ENCODE results near the gene C1QTNF1. TPM values are rescaled to one million over a fixed set of nuclear protein-coding genes. Genes with fewer than 3 reads are reported as not detected.

Gene C1QTNF1
- total and polyA plus RNA-seq, 9 of the 15 experiments (the other 6 are each of a cell fraction or from before 2014, with no cell fraction given) = 0.09 TPM; not detected in 8

DNA sequence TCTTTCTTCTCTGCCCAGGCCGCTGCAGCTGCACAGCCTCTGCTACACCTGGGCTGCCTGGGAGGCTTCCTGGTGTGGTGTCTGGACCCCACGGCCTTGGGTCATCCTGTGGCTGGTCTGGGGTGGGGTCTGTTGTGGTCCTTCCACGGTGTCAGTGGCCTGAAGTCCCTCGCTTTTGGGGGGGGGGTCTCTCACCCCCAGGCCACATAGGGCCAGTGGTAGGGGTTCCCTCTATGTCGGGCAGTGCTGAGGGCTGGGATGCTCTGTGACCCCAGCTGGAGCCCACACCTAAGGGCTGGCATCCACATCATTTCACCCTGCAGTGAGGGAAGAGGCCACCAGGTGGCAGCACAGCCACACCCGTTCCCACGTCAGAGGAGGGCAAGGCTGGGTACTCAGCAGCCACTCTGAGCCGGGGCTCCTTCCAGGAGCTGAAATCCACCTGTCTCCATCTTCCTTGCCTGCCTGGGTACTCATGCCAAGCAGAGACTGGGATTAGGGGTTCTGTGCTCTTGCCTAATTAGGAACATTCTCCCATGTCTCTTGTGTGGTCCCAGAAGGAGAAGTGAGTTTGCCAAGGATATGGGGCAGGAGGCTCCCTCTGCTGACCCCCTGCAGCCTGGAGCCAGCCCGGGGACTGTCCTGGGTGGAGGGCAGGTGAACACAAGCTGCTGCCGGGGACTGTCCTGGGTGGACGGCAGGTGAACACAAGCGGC is 63.6 kb downstream of the C1QTNF1 start (continued):
- TF ChIP-seq, protein P1, sequence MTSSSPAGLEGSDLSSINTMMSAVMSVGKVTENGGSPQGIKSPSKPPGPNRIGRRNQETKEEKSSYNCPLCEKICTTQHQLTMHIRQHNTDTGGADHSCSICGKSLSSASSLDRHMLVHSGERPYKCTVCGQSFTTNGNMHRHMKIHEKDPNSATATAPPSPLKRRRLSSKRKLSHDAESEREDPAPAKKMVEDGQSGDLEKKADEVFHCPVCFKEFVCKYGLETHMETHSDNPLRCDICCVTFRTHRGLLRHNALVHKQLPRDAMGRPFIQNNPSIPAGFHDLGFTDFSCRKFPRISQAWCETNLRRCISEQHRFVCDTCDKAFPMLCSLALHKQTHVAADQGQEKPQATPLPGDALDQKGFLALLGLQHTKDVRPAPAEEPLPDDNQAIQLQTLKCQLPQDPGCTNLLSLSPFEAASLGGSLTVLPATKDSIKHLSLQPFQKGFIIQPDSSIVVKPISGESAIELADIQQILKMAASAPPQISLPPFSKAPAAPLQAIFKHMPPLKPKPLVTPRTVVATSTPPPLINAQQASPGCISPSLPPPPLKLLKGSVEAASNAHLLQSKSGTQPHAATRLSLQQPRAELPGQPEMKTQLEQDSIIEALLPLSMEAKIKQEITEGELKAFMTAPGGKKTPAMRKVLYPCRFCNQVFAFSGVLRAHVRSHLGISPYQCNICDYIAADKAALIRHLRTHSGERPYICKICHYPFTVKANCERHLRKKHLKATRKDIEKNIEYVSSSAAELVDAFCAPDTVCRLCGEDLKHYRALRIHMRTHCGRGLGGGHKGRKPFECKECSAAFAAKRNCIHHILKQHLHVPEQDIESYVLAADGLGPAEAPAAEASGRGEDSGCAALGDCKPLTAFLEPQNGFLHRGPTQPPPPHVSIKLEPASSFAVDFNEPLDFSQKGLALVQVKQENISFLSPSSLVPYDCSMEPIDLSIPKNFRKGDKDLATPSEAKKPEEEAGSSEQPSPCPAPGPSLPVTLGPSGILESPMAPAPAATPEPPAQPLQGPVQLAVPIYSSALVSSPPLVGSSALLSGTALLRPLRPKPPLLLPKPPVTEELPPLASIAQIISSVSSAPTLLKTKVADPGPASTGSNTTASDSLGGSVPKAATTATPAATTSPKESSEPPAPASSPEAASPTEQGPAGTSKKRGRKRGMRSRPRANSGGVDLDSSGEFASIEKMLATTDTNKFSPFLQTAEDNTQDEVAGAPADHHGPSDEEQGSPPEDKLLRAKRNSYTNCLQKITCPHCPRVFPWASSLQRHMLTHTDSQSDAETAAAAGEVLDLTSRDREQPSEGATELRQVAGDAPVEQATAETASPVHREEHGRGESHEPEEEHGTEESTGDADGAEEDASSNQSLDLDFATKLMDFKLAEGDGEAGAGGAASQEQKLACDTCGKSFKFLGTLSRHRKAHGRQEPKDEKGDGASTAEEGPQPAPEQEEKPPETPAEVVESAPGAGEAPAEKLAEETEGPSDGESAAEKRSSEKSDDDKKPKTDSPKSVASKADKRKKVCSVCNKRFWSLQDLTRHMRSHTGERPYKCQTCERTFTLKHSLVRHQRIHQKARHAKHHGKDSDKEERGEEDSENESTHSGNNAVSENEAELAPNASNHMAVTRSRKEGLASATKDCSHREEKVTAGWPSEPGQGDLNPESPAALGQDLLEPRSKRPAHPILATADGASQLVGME (CRISPR knock-in tag; IDR thresholded peaks at IDR 0.05) = no peak
- TF ChIP-seq SMC3 (conservative IDR thresholded peaks at IDR 0.05; ENCODE audit: insufficient read depth, low read depth, low read length) = peak; percentile 81
- no peak for TF ChIP-seq RBM17 (IDR thresholded peaks at IDR 0.05; ENCODE audit: borderline replicate concordance, low read depth, low read length)
- no peak for TF ChIP-seq CREB1 (IDR thresholded peaks at IDR 0.05)
- TF ChIP-seq CREB1 (CRISPR knock-in tag; IDR thresholded peaks at IDR 0.05) = no peak
- TF ChIP-seq, protein P2, sequence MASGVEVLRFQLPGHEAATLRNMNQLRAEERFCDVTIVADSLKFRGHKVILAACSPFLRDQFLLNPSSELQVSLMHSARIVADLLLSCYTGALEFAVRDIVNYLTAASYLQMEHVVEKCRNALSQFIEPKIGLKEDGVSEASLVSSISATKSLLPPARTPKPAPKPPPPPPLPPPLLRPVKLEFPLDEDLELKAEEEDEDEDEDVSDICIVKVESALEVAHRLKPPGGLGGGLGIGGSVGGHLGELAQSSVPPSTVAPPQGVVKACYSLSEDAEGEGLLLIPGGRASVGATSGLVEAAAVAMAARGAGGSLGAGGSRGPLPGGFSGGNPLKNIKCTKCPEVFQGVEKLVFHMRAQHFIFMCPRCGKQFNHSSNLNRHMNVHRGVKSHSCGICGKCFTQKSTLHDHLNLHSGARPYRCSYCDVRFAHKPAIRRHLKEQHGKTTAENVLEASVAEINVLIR (CRISPR knock-in tag; IDR thresholded peaks at IDR 0.05) = no peak
- TF ChIP-seq ATF1 (CRISPR knock-in tag; IDR thresholded peaks at IDR 0.05) = no peak
- TF ChIP-seq ATF1 (tag; IDR thresholded peaks at IDR 0.05) = peak; percentile 55
- no peak for TF ChIP-seq SMARCA5 (IDR thresholded peaks at IDR 0.05)
- peak; percentile 83 for TF ChIP-seq CREM (IDR thresholded peaks at IDR 0.05; ENCODE audit: low read depth)
- TF ChIP-seq RCOR1 (IDR thresholded peaks at IDR 0.05; ENCODE audit: borderline replicate concordance in 1 of 2, low read depth in 2 of 2, low read length in 2 of 2) = peak in 1 of 2 experiments; percentile 41; a peak in 1 of 4 replicates
- peak; percentile 43 for TF ChIP-seq STAG1 (CRISPR knock-in tag; IDR thresholded peaks at IDR 0.05; ENCODE audit: borderline replicate concordance)
- TF ChIP-seq NELFE (IDR thresholded peaks at IDR 0.05; ENCODE audit: insufficient read depth, insufficient read length) = no peak
- 0 out of 2 replicates have a peak, but pooled peaks have one; percentile 53 for TF ChIP-seq POLR2G (IDR thresholded peaks at IDR 0.05; ENCODE audit: low read depth, low read length)
- no peak for TF ChIP-seq MTF1 (CRISPR knock-in tag; IDR thresholded peaks at IDR 0.05; ENCODE audit: borderline replicate concordance)
- TF ChIP-seq, protein P3, sequence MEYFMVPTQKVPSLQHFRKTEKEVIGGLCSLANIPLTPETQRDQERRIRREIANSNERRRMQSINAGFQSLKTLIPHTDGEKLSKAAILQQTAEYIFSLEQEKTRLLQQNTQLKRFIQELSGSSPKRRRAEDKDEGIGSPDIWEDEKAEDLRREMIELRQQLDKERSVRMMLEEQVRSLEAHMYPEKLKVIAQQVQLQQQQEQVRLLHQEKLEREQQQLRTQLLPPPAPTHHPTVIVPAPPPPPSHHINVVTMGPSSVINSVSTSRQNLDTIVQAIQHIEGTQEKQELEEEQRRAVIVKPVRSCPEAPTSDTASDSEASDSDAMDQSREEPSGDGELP (CRISPR knock-in tag; IDR thresholded peaks at IDR 0.05; ENCODE audit: borderline replicate concordance) = peak; percentile 21; the same call in 1 of the 2 replicates
- no peak for TF ChIP-seq ZEB2 (IDR thresholded peaks at IDR 0.05)
- TF ChIP-seq, protein P4, sequence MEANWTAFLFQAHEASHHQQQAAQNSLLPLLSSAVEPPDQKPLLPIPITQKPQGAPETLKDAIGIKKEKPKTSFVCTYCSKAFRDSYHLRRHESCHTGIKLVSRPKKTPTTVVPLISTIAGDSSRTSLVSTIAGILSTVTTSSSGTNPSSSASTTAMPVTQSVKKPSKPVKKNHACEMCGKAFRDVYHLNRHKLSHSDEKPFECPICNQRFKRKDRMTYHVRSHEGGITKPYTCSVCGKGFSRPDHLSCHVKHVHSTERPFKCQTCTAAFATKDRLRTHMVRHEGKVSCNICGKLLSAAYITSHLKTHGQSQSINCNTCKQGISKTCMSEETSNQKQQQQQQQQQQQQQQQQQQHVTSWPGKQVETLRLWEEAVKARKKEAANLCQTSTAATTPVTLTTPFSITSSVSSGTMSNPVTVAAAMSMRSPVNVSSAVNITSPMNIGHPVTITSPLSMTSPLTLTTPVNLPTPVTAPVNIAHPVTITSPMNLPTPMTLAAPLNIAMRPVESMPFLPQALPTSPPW (CRISPR knock-in tag; IDR thresholded peaks at IDR 0.05) = no peak
- TF ChIP-seq RB1 (IDR thresholded peaks at IDR 0.05; ENCODE audit: low read depth) = peak; percentile 25; the same call in 1 of the 2 replicates
- 0 out of 2 replicates have a peak, but pooled peaks have one; percentile 44 for TF ChIP-seq POLR2AphosphoS2 (IDR thresholded peaks at IDR 0.05; ENCODE audit: low read length)

Data from K562 (cell line).